Measurements from ENCODE around the gene MCC. TPM values are rescaled to one million over a fixed set of nuclear protein-coding genes. Genes with fewer than 3 reads are reported as not detected.

Gene MCC
- total RNA-seq, 1 donor from 2014 or later: 33.9 TPM

DNA sequence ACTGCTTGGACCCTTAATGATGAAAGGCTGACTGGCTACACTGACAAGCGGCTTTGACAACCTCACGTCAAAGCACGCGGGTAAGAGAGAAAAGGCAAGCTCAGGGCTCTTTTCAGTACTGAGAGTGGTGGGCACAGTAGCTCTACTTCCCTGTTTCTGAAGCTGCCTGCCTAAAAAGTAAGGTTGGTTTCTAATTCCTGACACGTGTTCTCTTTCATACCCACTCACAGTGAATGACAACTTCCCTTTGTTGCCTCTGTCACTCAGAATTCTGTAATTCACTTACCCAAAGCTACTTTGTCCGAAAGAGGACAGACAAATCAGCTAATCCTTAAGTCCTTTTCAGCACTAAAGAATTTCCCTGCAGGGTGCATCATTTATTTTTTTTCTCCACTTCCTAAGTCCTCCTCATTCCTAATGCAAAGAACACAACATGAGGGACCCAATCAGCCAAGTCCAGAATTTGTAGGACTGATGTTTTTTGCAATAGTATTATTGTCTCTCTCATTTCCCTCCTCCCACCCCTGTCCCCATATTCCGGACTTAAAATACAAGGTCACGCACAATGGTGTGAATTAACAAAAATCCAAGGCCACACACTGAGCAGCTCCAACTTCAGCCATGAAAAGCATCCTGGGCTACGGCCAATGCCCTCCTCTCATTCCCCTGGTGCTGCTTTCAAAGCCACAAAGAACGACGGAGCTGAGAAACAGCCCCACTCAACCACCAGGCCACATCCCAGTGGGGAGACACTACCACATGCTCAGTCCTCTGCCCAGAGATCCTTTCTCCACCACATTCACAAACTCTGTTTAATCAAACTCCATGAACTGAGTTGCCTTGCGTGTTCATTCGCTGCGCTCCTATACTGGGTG lies 274.5 kb downstream of the MCC start:
- H3K9me3 Mint-ChIP-seq: no peaks in the 10 kb centered on the region
- H3K27ac Mint-ChIP-seq: no peak overlapping the region
- H3K36me3 Mint-ChIP-seq: no peaks in the 10 kb centered on the region
- no peak overlapping the region for H3K4me3 Mint-ChIP-seq
- H3K27me3 Mint-ChIP-seq (ENCODE audit: low read depth): no peaks in the 10 kb centered on the region
- TF ChIP-seq, protein P1, sequence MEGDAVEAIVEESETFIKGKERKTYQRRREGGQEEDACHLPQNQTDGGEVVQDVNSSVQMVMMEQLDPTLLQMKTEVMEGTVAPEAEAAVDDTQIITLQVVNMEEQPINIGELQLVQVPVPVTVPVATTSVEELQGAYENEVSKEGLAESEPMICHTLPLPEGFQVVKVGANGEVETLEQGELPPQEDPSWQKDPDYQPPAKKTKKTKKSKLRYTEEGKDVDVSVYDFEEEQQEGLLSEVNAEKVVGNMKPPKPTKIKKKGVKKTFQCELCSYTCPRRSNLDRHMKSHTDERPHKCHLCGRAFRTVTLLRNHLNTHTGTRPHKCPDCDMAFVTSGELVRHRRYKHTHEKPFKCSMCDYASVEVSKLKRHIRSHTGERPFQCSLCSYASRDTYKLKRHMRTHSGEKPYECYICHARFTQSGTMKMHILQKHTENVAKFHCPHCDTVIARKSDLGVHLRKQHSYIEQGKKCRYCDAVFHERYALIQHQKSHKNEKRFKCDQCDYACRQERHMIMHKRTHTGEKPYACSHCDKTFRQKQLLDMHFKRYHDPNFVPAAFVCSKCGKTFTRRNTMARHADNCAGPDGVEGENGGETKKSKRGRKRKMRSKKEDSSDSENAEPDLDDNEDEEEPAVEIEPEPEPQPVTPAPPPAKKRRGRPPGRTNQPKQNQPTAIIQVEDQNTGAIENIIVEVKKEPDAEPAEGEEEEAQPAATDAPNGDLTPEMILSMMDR (IDR thresholded peaks at IDR 0.05; ENCODE audit: unreplicated experiment): no peak
- peaks cover 31% of the 10 kb centered on the region for H3K4me1 Mint-ChIP-seq
- DNase-seq (ENCODE audit: low spot score in 2 of 2, unreplicated experiment in 2 of 2): no peak

DNA sequence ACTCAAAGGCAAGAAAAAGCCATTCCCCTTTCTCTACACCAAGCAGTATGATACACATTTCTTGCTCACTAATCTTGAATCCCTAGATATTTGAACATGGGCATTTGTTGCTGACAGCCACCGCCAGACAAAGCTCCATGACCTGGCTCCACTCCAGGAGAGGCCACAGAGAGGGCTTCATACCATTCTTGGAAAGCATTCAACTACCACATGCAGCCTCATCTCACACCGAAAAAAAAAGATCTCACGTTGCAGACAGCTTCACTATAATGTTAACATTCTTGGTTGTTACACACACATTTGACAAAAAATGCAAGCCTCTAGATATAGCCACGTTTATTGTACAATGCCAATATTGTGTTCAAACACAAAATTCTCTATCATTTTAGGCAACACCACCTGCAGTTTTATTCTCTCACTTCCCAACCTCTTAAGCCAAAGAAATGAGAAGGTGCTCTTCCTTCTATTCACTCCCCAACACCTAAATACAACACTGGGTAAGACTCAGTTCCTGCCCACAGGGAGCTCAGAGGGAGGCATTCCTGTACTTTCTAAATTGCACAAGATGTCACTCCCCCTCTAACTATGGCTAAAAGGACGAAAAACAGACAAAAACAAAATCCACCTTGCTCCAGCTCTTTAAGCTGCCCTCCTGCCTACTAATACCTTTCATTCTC lies 275.9 kb downstream of the MCC start:
- TF ChIP-seq, protein P1 (IDR thresholded peaks at IDR 0.05; ENCODE audit: unreplicated experiment): no peak
- DNase-seq (ENCODE audit: low spot score in 2 of 2, unreplicated experiment in 2 of 2): peak in 1 of 2 experiments; percentile 72
- Mint-ChIP-seq H3K27me3 (ENCODE audit: low read depth) (no peaks in the 10 kb centered on the region), H3K4me1 (peaks cover 17% of the 10 kb centered on the region), H3K36me3 (no peaks in the 10 kb centered on the region), H3K4me3 (no peak overlapping the region), H3K9me3 (no peaks in the 10 kb centered on the region), H3K27ac (no peak overlapping the region)

DNA sequence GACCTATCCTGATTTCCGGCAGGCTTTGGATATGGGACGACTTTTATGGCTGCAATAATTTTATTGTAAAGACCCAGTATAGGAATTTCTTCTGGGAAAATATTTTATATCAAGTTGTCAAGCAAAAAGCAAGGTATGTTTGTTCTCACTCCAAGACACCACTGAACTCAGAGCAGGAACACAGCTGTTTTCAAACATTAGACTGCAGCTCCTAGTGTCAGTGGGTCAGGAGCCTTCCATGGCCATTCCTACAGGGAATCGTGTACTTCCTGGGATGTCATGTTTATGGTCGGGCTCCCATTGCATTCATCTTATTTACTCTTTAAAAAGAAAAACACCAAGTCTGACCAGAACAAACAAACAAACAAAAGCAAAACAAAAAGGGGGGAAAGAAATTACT lies 278.8 kb downstream of the MCC start:
- H3K9me3 Mint-ChIP-seq: no peaks in the 10 kb centered on the region
- H3K27ac Mint-ChIP-seq: no peak overlapping the region
- no peak overlapping the region for H3K4me3 Mint-ChIP-seq
- no peaks in the 10 kb centered on the region for H3K36me3 Mint-ChIP-seq
- H3K4me1 Mint-ChIP-seq: peaks cover 23% of the 10 kb centered on the region
- H3K27me3 Mint-ChIP-seq (ENCODE audit: low read depth): no peaks in the 10 kb centered on the region
- DNase-seq (ENCODE audit: low spot score in 2 of 2, unreplicated experiment in 2 of 2): no peak
- TF ChIP-seq, protein P1 (IDR thresholded peaks at IDR 0.05; ENCODE audit: unreplicated experiment): no peak

DNA sequence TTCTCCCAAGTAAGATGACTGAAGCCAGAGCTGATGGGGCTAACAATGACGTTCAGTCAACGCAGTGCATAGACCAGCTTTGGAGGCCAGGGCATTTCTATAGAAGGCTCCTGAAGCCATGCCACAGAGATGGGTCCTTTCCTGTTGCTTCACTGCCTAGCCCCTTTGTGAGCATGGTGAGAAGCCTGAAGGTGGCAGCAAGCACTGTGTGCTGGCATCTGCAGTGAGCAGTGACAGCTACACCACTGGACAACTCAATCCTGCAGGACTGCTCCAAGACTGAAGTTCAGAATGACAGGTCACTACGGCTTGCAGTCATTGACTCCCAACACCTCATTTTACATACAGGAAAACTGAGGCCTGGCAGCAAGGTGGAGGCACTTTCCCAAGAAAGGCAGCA lies 282.4 kb downstream of the MCC start:
- H3K27ac Mint-ChIP-seq: no peak overlapping the region
- TF ChIP-seq, protein P1 (IDR thresholded peaks at IDR 0.05; ENCODE audit: unreplicated experiment): no peak
- no peak overlapping the region for H3K4me3 Mint-ChIP-seq
- no peak for DNase-seq (ENCODE audit: low spot score in 2 of 2, unreplicated experiment in 2 of 2)
- H3K36me3 Mint-ChIP-seq: no peaks in the 10 kb centered on the region
- H3K27me3 Mint-ChIP-seq (ENCODE audit: low read depth): no peaks in the 10 kb centered on the region
- H3K4me1 Mint-ChIP-seq: peaks cover 42% of the 10 kb centered on the region
- H3K9me3 Mint-ChIP-seq: no peaks in the 10 kb centered on the region

DNA sequence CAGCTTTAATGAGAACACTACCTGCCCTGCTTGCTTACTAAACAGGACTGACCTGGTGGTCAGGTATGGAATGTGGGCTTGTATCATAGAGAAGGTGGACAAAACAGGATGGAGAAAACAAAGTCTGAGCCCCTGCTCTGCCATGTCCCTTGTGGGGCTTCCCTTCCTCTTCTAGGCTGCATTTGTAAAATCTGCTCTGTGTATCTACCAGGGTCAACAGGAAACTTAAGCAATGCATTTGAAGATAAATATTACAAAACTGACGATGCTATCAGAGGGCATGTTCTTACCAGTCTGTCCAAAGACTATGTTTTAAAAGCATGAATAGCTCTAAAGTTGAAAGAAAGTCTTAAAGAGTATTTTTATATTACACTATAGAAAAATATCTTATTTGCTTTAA lies 282.9 kb downstream of the MCC start:
- H3K4me1 Mint-ChIP-seq: peaks cover 47% of the 10 kb centered on the region
- no peaks in the 10 kb centered on the region for H3K27me3 Mint-ChIP-seq (ENCODE audit: low read depth)
- no peaks in the 10 kb centered on the region for H3K9me3 Mint-ChIP-seq
- DNase-seq (ENCODE audit: low spot score in 2 of 2, unreplicated experiment in 2 of 2): no peak
- no peaks in the 10 kb centered on the region for H3K36me3 Mint-ChIP-seq
- no peak overlapping the region for H3K4me3 Mint-ChIP-seq
- TF ChIP-seq, protein P1 (IDR thresholded peaks at IDR 0.05; ENCODE audit: unreplicated experiment): no peak
- H3K27ac Mint-ChIP-seq: peak overlapping the region; percentile 60

All from mesothelial cell of epicardium (in vitro differentiated cells).